Lung (tissue), 12 donors: Measurements from ENCODE around the gene SBF2. TPM values are rescaled to one million over a fixed set of nuclear protein-coding genes. Genes with fewer than 3 reads are reported as not detected.

Source experiments
- ATAC-seq: fragments of 200-7000 bp; cut with Tn5 transposase; one replicate; pipeline ENCODE4 v1.9.1; 2020; ENCODE audit warnings: moderate number of reproducible peaks; ENCODE audit not compliant: insufficient read depth, low FRiP score
- DNase-seq, 3 donors: peaks; one replicate each; pipeline ENCODE4 v3.0.0-alpha.2; 2013 to 2017
- H3K27ac ChIP-seq, 2 donors: one replicate each; pipeline ENCODE4 v1.5.1; 2013; ENCODE audit warnings: mild to moderate bottlenecking in 2 of 2, moderate library complexity in 2 of 2, control low read depth in 1 of 2, inconsistent platforms in 1 of 2, low read depth in 1 of 2, low read length in 1 of 2
- H3K27me3 ChIP-seq, 3 donors: one replicate each; pipeline ENCODE4 v1.5.1; 2013; ENCODE audit warnings: low read length in 2 of 3; ENCODE audit not compliant: control insufficient read depth in 3 of 3, insufficient read depth in 3 of 3
- H3K36me3 ChIP-seq, 4 donors: one replicate each; pipeline ENCODE4 v1.5.1; 2013; ENCODE audit warnings: low read length in 4 of 4, mild to moderate bottlenecking in 1 of 4, moderate library complexity in 1 of 4; ENCODE audit not compliant: control insufficient read depth in 4 of 4, insufficient read depth in 4 of 4
- H3K4me1 ChIP-seq, 5 donors: one replicate each; pipeline ENCODE4 v1.5.1; 2013; ENCODE audit warnings: low read length in 5 of 5, mild to moderate bottlenecking in 2 of 5, moderate library complexity in 1 of 5; ENCODE audit not compliant: control insufficient read depth in 5 of 5, insufficient read depth in 5 of 5
- H3K4me3 ChIP-seq: one replicate; pipeline ENCODE4 v1.5.1; 2013; ENCODE audit warnings: mild to moderate bottlenecking, control low read depth, moderate library complexity
- H3K9ac ChIP-seq, 2 donors: one replicate each; pipeline ENCODE4 v1.5.1; 2013; ENCODE audit warnings: low read length in 2 of 2, control low read depth in 1 of 2; ENCODE audit not compliant: insufficient read depth in 1 of 2
- H3K9me3 ChIP-seq, 4 donors: one replicate each; pipeline ENCODE4 v1.5.1; 2013; ENCODE audit warnings: low read length in 3 of 4, mild to moderate bottlenecking in 1 of 4, moderate library complexity in 1 of 4; ENCODE audit not compliant: control insufficient read depth in 4 of 4, insufficient read depth in 3 of 4
- WGBS, 2 donors: extraction: QIAGEN DNeasy Blood & Tissue Kit; methylation state at CpG; one replicate each; pipeline ENCODE4 v1.1.7; 2013; 5-methylcytosine and 5-hydroxymethylcytosine counted together
- polyA plus RNA-seq, 2 donors: library from polyadenylated mRNA; stranded (reverse); fragments of 200-250 nt; gene quantifications; one replicate each; pipeline ENCODE4 v1.2.1, GENCODE V29; 2013
- total RNA-seq, 2 donors: library from RNA; depleted of rRNA in 1 of 2; stranded (reverse); fragments of >200 nt in 1 of 2; gene quantifications; one replicate each; pipeline ENCODE4 v1.2.1, GENCODE V29; 2014 to 2021
- TF ChIP-seq, protein P1 (sequence below): IDR thresholded peaks from 2 replicates; pipeline ENCODE4 v1.5.1; 2012; ENCODE audit warnings: mild to moderate bottlenecking; ENCODE audit errors: control extremely low read depth, extremely low read depth
- donor health status: control.
- donor health status: control.
- donor health status: Bipolar disorder and iron deficiency.
- donor health status: healthy.
- donor health status: DM: yes; HTN: yes; CAD: no.

The SBF2 gene
- total and polyA plus RNA-seq, 4 donors, result 4.4 to 104 (median 24.9) TPM

DNA sequence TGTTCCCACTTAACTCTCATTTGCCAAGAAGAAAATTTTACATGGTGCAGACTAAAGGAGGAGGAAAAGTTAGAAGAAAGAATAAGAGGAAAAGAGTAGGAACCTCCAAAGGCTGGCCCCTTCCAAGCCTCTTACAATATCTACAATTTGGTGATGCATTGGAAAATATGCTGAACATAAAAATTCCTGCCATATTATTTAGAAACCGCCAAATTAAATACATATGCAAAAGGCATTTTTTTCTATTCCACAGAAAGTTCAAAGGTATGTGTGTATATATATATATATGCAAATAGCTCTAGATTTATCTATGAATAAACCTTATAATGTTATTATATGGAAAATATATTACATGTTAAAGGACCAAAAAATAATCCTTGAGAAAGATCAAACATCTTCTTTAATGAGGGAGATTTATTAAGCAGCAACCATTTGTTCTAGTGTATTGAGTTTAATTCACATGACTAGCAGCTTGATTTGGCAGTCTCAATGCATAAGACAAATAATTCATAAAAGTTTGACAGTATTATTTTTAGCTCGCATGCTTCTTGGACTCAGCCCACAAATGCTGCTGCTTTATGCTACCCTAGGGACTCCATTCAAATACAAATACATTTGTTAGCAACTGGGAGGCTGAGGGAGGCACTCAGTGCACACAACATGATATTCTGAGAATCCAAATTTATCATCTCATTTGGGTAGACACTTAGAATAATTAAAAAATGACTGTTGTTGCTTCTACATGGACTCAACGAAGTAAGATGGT lies 184.9 kb downstream of the SBF2 start:
- Histone ChIP-seq H3K9ac (no peak overlapping the region), H3K27me3 (no peaks in the 10 kb centered on the region), H3K36me3 (no peaks in the 10 kb centered on the region), H3K4me1 (peaks cover 0 to 20% (median 3%) of the 10 kb centered on the region in 5 donors), H3K4me3 (no peak overlapping the region), H3K27ac (peak overlapping the region in 1 of 2 donors; percentile 4), H3K9me3 (no peaks in the 10 kb centered on the region)
- DNase-seq, result peak; percentile 37 to 91 (median 83)
- ATAC-seq, result no peak
- 57 to 63% methylated on average over 3 of the region's 3 CpGs for WGBS, 2 donors
- TF ChIP-seq, protein P1, sequence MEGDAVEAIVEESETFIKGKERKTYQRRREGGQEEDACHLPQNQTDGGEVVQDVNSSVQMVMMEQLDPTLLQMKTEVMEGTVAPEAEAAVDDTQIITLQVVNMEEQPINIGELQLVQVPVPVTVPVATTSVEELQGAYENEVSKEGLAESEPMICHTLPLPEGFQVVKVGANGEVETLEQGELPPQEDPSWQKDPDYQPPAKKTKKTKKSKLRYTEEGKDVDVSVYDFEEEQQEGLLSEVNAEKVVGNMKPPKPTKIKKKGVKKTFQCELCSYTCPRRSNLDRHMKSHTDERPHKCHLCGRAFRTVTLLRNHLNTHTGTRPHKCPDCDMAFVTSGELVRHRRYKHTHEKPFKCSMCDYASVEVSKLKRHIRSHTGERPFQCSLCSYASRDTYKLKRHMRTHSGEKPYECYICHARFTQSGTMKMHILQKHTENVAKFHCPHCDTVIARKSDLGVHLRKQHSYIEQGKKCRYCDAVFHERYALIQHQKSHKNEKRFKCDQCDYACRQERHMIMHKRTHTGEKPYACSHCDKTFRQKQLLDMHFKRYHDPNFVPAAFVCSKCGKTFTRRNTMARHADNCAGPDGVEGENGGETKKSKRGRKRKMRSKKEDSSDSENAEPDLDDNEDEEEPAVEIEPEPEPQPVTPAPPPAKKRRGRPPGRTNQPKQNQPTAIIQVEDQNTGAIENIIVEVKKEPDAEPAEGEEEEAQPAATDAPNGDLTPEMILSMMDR, result no peak

DNA sequence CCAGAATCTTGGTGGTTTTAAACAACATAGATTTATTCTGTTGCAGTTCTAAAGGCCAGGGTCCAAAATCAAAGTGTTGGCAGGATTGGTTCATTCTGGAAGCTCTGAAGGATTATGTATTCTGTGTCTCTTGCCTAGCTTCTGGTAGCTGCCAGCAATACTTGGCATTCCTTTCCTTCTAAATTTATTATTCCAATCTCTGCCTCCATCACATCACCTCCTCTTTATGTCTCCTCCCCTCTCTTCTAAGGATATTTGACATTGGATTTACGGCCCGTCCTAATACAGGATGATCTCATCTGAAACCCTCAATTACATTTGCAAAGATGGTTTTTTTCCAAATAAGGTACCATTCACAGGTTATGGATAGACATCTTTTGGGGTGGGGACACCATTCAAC lies 186.5 kb downstream of the SBF2 start:
- Histone ChIP-seq H3K27ac (no peak overlapping the region), H3K4me3 (no peak overlapping the region), H3K9ac (no peak overlapping the region), H3K27me3 (no peaks in the 10 kb centered on the region), H3K9me3 (no peaks in the 10 kb centered on the region), H3K36me3 (no peaks in the 10 kb centered on the region), H3K4me1 (peaks cover 0 to 20% (median 3%) of the 10 kb centered on the region in 5 donors)
- WGBS, 2 donors, result 81 to 84% methylated on average over 2 of the region's 2 CpGs
- ATAC-seq (no peak), DNase-seq (no peak)
- TF ChIP-seq, protein P1, result no peak

DNA sequence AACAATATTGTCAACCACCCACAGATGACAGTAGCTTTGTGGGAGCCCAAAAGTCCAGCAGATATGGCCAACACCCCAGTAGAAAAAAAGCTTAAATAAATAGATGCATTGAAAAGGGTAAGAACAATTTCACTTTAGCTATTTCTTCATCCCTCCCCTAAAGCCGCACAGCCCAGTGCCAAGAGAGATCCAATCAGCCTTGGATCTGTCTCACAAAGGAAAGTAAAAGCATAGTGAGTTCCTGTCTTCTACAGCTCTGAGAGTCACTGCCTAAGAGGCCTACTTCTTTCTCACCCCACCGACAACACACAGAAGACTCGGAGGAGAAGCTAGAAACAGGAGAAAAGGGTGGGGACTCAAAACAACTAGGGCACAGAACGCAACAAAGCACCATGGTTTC lies 196.4 kb downstream of the SBF2 start:
- TF ChIP-seq, protein P1, result no peak
- WGBS, 2 donors, result 82 to 90% methylated on average over 4 of the region's 4 CpGs
- DNase-seq, result no peak
- peaks cover 0 to 14% (median 4%) of the 10 kb centered on the region in 4 donors for H3K36me3 ChIP-seq
- peaks cover 0 to 16% (median 6%) of the 10 kb centered on the region in 4 donors for H3K9me3 ChIP-seq
- no peak overlapping the region for H3K9ac ChIP-seq
- no peaks in the 10 kb centered on the region for H3K27me3 ChIP-seq
- no peak for ATAC-seq
- peaks cover 0 to 4% (median 0%) of the 10 kb centered on the region in 5 donors for H3K4me1 ChIP-seq
- no peak overlapping the region for H3K4me3 ChIP-seq
- H3K27ac ChIP-seq, result no peak overlapping the region

DNA sequence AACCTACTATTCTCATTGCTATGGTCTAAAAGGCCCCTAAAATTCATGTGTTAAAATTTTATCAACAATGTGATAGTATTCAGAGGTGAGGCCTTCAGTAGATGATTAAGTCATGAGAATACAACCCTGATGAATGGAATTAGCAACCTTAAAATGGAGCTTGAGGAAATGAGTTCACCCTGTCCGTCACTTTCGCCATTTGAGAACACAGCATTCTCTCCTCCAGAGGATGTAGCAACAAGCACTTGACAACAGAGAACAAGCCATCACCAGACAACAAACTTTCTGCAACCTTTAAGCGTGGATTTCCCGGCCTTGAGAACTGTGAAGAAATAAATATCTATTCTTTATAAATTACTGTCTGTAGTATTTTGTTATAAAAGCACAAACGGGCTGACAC lies 197.0 kb downstream of the SBF2 start:
- WGBS, 2 donors, result 71 to 88% methylated on average over 5 of the region's 5 CpGs
- Histone ChIP-seq H3K9ac (no peak overlapping the region), H3K27ac (no peak overlapping the region), H3K4me3 (no peak overlapping the region), H3K9me3 (peaks cover 0 to 16% (median 6%) of the 10 kb centered on the region in 4 donors), H3K27me3 (no peaks in the 10 kb centered on the region), H3K36me3 (peaks cover 0 to 14% (median 4%) of the 10 kb centered on the region in 4 donors), H3K4me1 (peaks cover 0 to 4% (median 0%) of the 10 kb centered on the region in 5 donors)
- TF ChIP-seq, protein P1, result no peak
- DNase-seq (no peak), ATAC-seq (no peak)
